GM19239 (cell line): ENCODE data around the gene PRF1.

Experiments
- DNase-seq: peaks from one replicate; pipeline ENCODE4 v3.0.0; 2011; ENCODE audit warnings: low spot score; ENCODE audit not compliant: insufficient read length
- FAIRE-seq: peaks from 2 replicates; lab custom pipeline; 2011; peaks lifted over from hg19 to GRCh38; lab: Jason Lieb, UNC

PRF1 gene

GRCh38 chr10:70596860-70597809 is 5.4 kb downstream of the PRF1 start:
- FAIRE-seq (no peak), DNase-seq (no peak)

- FAIRE-seq (no peak), DNase-seq (no peak)
Observed at GRCh38 chr10:70596110-70596798, 6.3 kb downstream of the PRF1 start.

DNA sequence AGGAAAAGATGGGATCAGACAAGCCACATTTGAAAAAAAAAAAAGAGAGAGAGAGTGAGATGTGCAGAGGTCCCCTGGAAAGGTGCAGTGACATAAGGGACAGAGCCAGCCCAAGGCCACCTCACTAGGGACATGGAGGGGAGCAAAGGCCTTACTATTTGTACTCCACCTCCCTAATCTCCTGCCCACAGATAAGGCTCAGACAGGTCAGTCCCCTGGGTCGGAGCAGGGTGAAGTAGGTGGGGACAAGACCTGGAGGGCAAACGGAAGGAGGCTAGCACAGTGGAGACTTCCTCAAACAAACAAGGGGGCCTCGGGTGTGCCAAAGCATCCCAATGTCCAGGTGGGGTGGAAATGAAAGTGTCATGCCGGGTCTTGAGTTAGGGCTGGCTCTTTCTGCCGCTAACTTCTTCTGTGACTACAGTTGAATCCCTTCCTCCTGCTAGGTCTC is 7.0 kb downstream of the PRF1 start:
- FAIRE-seq (no peak), DNase-seq (no peak)

DNA sequence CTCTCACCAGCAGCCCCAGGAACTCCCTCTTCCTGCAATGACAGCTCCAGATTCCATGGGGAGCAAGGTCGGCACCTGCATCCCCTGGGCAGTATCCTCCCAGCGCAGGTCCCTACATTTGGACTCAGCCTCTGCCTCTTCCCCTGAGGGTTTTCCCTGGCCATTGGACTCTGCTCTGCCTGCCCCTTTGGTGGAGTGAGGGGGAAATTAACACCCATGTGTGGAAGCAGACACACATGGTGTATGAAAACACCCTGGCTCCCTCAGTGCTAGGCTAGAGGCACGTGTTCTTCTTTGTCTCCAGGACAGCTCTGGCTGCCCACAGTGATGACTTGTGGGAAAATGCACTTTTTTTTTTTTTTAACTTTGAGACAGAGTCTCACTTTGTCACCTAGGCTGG is 8.4 kb downstream of the PRF1 start:
- FAIRE-seq = no peak

GRCh38 chr10:70593513-70593890 is 9.0 kb downstream of the PRF1 start:
- DNase-seq = no peak

More for the DNA sequence above, 8.4 kb downstream of the PRF1 start:
- no peak for DNase-seq

GRCh38 chr10:70592746-70593512 is 9.6 kb downstream of the PRF1 start:
- FAIRE-seq (no peak), DNase-seq (no peak)

More at GRCh38 chr10:70593513-70593890, 9.0 kb downstream of the PRF1 start:
- no peak for FAIRE-seq

GRCh38 chr10:70592186-70592735 is 10.3 kb downstream of the PRF1 start:
- FAIRE-seq (no peak), DNase-seq (no peak)

- DNase-seq (no peak), FAIRE-seq (no peak)
Observed at GRCh38 chr10:70590655-70591416, 11.7 kb downstream of the PRF1 start.

DNA sequence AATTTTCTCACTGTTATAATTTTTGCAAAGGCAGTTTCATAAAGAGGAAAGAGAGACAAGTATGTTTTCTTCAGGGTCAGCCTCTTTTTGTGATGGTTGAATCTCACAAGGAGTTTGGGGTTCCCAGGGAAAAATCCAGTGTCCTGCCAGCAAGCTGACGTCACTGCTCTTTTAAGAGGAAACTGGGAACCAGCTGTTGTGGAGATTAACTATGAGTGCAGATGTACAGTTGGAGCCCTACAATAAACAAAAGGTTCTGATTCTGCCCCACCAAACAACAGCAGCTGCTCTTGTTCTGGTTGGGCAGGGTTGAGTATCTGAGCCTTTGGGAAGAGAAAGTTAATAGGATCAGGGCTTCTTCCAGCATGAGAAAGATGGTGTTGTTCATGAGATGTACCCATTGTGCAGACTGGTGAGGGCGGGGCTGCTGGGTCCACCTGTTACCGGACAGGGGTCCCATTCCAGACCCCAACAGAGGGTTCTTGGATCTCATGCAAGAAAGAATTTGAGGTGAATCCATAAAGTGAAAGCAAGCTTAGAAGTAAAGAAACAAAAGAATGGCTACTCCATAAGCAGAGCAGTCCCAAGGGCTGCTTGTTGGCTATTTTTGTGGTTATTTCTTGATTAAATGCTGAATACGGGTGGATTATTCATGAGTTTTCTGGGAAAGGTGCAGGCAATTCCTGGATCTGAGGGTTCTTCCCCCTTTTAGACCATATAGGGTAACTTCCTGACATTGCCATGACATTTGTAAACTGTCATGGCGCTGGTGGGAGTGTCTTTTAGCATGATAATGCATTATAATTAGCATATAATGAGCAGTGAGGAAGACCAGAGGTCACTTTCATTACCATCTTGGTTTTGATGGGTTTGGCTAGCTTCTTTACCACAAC is 12.5 kb downstream of the PRF1 start:
- DNase-seq = no peak
- FAIRE-seq = no peak

DNA sequence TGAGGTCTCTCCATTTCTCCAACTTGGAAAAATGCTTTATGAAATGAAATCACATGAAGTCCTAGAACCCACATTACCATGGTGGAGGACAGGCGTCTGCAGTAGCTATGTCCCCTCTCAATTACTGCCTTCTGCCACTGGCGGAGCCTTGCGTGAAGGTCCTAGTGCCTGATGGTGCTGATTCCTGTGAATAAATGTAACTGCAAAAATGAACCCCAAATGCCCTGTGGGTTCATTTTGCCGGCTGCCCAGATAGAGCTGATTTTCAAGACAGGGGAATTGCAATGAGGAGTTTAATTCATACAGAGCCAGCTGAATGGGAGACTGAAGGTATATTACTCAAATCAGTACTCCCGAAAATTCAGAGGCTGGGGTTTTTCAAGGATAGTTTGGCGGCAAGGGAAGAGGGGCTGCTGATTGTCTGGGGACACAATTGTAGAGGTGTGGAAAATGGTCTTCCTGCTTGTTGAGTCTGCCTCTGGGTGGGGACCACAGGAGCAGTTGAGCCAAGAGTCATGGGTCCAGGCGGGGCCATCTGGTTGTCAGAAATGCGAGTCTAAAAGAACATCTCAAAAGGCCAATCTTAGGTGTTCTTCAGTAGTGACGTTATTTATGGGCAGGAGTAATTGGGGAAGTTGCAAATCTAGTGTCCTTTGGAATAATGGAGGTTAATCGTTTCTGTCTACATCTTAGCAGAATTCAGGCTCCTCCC is 13.5 kb downstream of the PRF1 start:
- FAIRE-seq = no peak
- DNase-seq = no peak

DNA sequence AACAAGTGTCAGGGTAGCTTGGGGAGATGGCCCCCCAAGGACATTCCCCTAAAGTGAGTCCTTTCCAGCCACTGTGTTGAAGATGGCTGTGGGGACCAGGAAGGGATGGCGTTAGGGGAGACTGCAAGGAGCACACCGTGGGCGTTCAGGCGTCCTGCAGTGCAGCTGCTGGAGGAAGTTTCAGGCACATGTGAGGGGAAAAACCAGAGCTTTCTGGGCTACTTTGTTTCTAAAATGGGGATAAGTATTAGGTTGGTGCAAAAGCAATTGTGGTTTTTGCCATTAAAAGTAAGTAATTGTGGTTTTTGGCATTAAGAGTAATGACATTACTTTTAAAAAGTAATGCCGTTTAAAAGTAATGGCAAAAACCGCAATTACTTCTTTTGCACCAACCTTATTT is 14.3 kb downstream of the PRF1 start:
- no peak for DNase-seq
- peak; percentile 14 for FAIRE-seq

GRCh38 chr10:70587045-70587658 is 15.4 kb downstream of the PRF1 start:
- FAIRE-seq = peak; percentile 86
- DNase-seq = no peak

GRCh38 chr10:70586348-70586930 is 16.1 kb downstream of the PRF1 start:
- FAIRE-seq = no peak

GRCh38 chr10:70585578-70586169 is 16.9 kb downstream of the PRF1 start:
- DNase-seq (no peak), FAIRE-seq (no peak)

More at GRCh38 chr10:70586348-70586930, 16.1 kb downstream of the PRF1 start:
- no peak for DNase-seq

DNA sequence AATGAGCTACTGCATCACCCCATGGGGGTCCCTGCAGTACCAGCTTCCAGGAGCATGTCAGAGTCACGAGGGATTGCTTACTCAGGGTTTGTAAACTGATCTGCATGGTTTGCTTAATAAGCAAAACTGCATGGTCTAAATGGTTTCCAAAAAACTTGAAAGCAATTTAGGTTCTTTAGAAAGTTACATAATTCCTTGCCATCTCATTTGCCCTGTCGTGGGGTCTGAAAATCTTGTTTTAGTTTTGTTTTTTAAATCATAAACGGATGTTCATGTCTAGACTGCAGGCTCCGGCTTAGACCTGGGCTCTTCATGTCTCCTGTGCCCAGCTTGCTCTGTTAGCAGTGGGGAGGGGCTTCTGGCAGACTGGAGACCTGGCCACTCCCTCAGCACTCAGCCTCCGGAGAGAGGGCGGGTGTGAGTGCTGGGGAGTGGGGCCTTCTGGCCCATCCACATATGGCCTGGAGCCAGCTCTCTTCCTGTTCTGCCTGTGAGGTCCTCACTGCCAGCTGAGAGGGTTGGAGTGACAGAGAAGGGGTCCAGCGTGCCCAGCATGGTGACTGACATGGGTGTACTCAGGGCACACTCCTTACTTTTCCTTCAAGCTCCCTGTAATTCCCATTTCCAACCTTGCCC is 17.5 kb downstream of the PRF1 start:
- DNase-seq (no peak), FAIRE-seq (peak; percentile 57)

- no peak for FAIRE-seq
Observed at GRCh38 chr10:70584366-70584765, 18.2 kb downstream of the PRF1 start.

More at GRCh38 chr10:70584366-70584765, 18.2 kb downstream of the PRF1 start:
- no peak for DNase-seq
